SU-DHL-6 (cell line): ENCODE measurements around the gene CLEC20A.

Experiments used
- H2AFZ ChIP-seq: fragments of 200-600 bp; sonication (generic); 2 replicates; pipeline ENCODE4 v1.6.1; 2014; ENCODE audit warnings: low read depth, mild to moderate bottlenecking, moderate library complexity, mixed read lengths, antibody characterized with exemption, low read length; ENCODE audit not compliant: severe bottlenecking
- H3F3A ChIP-seq: fragments of 200-600 bp; shearing (Covaris generic); 2 replicates; pipeline ENCODE4 v1.6.0; 2016; ENCODE audit warnings: antibody characterized with exemption, mild to moderate bottlenecking; ENCODE audit not compliant: insufficient read depth
- H3K27ac ChIP-seq: fragments of 200-600 bp; sonication (generic); 2 replicates; pipeline ENCODE4 v1.5.1; 2016; ENCODE audit warnings: low read depth, mild to moderate bottlenecking, low read length, moderate library complexity, mixed read lengths
- H3K27me3 ChIP-seq: fragments of 200-600 bp; sonication (generic), shearing (Covaris generic); 2 replicates; pipeline ENCODE4 v1.6.0; 2014; ENCODE audit warnings: mild to moderate bottlenecking, low read length
- H3K36me3 ChIP-seq: fragments of 200-600 bp; sonication (generic); 2 replicates; pipeline ENCODE4 v1.6.1; 2014; ENCODE audit warnings: mild to moderate bottlenecking, low read length, mixed read lengths
- H3K4me2 ChIP-seq: fragments of 300-600, 200-600 bp; shearing (Covaris generic), sonication (generic); 2 replicates; pipeline ENCODE4 v1.6.0; 2014; ENCODE audit warnings: low read length, low read depth, mild to moderate bottlenecking; ENCODE audit not compliant: poor library complexity, severe bottlenecking
- H3K4me3 ChIP-seq: fragments of 200-600 bp; sonication (generic); 2 replicates; pipeline ENCODE4 v1.5.1; 2014; ENCODE audit warnings: antibody characterized with exemption, low read length, mild to moderate bottlenecking, mixed read lengths; ENCODE audit not compliant: insufficient read depth, poor library complexity, severe bottlenecking
- H3K79me2 ChIP-seq: fragments of 200-600 bp; sonication (generic); 2 replicates; pipeline ENCODE4 v1.6.1; 2014; ENCODE audit warnings: mild to moderate bottlenecking, low read length, moderate library complexity; ENCODE audit not compliant: insufficient read depth
- H3K9ac ChIP-seq: fragments of 200-600 bp; sonication (generic); 2 replicates; pipeline ENCODE4 v1.7.0; 2014; ENCODE audit warnings: mild to moderate bottlenecking, low read length
- H3K9me2 ChIP-seq: fragments of 200-600 bp; sonication (generic); replicated peaks from 2 replicates; pipeline ENCODE4 v1.6.1; 2014; ENCODE audit warnings: low read length; ENCODE audit not compliant: insufficient read depth
- H3K9me3 ChIP-seq: fragments of 200-600 bp; sonication (generic); 2 replicates; pipeline ENCODE4 v1.6.1; 2014; ENCODE audit warnings: low read length, mixed read lengths; ENCODE audit not compliant: insufficient read depth
- H4K20me1 ChIP-seq: fragments of 200-600 bp; sonication (generic); 2 replicates; pipeline ENCODE4 v1.6.1; 2014; ENCODE audit warnings: low read depth, mild to moderate bottlenecking, antibody characterized with exemption, low read length, moderate library complexity, mixed read lengths
- CTCF ChIP-seq: fragments of 200-600 bp; sonication (generic); IDR thresholded peaks from one replicate; pipeline ENCODE4 v1.5.1; 2017; ENCODE audit warnings: antibody characterized with exemption, mild to moderate bottlenecking, low read length, moderate library complexity; ENCODE audit not compliant: insufficient read depth, poor library complexity, severe bottlenecking
- EZH2phosphoT487 ChIP-seq: fragments of 200-600 bp; sonication (generic), shearing (Covaris generic); conservative IDR thresholded peaks from 2 replicates; pipeline ENCODE4 v1.6.1; 2018; ENCODE audit warnings: mild to moderate bottlenecking, antibody characterized with exemption, low read length, moderate library complexity, mixed read lengths

The CLEC20A gene

DNA sequence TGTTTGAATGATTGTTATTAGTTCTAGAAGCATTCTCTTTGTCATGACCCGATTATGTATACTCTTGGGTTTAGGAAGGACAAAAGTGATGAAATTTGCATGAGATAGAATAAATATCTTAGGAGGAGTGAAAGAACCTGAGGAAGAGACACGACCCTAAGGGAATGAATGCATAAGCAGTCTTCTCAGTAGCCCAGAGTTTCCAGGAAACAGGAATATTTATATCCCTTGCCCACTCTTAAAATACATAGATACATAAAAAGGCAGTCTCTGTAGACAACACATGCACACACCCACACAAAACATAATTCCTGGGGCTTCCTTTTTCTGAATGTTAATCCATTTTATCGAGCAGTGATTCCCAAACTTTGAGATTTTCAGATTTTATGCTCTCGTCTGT lies 19.4 kb downstream of the CLEC20A start:
- Histone ChIP-seq H3F3A (no peaks in the 10 kb centered on the region), H3K36me3 (no peaks in the 10 kb centered on the region), H3K9me2 (no peaks in the 10 kb centered on the region), H3K4me2 (no peak overlapping the region), H4K20me1 (no peaks in the 10 kb centered on the region), H3K9me3 (no peaks in the 10 kb centered on the region), H3K79me2 (no peaks in the 10 kb centered on the region), H3K4me3 (no peak overlapping the region), H2AFZ (no peak overlapping the region), H3K9ac (no peak overlapping the region), H3K27me3 (no peaks in the 10 kb centered on the region), H3K27ac (no peak overlapping the region)
- TF ChIP-seq EZH2phosphoT487: no peak
- no peak for TF ChIP-seq CTCF

DNA sequence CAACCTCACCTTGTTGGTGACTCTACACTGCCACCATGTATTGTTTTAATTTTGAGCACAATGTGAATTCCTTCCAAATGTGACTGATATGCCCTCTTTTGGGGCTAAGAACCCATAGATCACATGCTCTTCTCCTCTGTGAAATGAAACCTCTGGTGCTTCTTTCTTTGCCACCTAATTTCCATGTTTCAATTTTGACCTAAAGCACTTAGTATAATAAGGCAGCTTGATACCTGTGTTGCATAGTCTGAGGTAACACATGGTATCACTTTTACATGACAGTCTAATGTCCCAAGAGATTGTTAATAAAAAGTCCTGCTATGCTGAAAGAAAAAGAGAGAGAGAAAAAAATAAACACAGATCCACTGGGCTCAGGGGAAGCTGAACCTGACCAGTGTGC lies 24.2 kb downstream of the CLEC20A start:
- H3K9me2 ChIP-seq: no peaks in the 10 kb centered on the region
- H3K27ac ChIP-seq: no peak overlapping the region
- TF ChIP-seq CTCF (no peak), EZH2phosphoT487 (no peak)
- no peak overlapping the region for H2AFZ ChIP-seq
- no peak overlapping the region for H3K9ac ChIP-seq
- no peak overlapping the region for H3K4me3 ChIP-seq
- no peaks in the 10 kb centered on the region for H3K79me2 ChIP-seq
- H3F3A ChIP-seq: no peaks in the 10 kb centered on the region
- no peak overlapping the region for H3K4me2 ChIP-seq
- H4K20me1 ChIP-seq: no peaks in the 10 kb centered on the region
- no peaks in the 10 kb centered on the region for H3K9me3 ChIP-seq
- H3K36me3 ChIP-seq: no peaks in the 10 kb centered on the region
- H3K27me3 ChIP-seq: no peaks in the 10 kb centered on the region

GRCh38 chr1:178470411-178470960 lies 26.3 kb downstream of the CLEC20A start:
- Histone ChIP-seq H3K9me2 (no peaks in the 10 kb centered on the region), H3K9ac (no peak overlapping the region), H4K20me1 (no peaks in the 10 kb centered on the region), H3K27ac (no peak overlapping the region), H3K4me3 (no peak overlapping the region), H2AFZ (no peak overlapping the region), H3K27me3 (no peaks in the 10 kb centered on the region), H3K36me3 (no peaks in the 10 kb centered on the region), H3F3A (no peaks in the 10 kb centered on the region), H3K4me2 (no peak overlapping the region), H3K79me2 (no peaks in the 10 kb centered on the region), H3K9me3 (no peaks in the 10 kb centered on the region)
- TF ChIP-seq CTCF (no peak), EZH2phosphoT487 (no peak)
